ENCODE results near the gene WDPCP. TPM values are rescaled to one million over a fixed set of nuclear protein-coding genes. Genes with fewer than 3 reads are reported as not detected.

WDPCP gene
- total RNA-seq, 2 experiments from 2014 or later, result 4.9 to 6.3 TPM

DNA sequence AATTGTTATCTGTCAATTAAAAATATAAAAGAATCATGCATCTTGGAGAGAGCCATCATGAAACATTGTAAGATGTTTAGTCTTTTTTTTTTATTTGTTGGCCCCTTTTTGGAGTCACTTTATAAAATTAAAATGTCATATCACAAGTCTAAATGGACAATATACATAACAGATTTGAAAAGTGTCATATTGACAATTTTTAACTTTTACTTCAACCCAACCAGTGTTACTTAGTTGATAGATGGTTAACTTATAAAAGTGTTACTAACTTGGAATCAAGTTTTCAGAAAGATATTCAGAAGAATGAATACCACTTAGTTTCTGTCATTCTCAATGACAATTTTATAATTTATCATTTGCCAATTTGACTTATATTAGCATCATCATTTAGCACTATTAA is 319.3 kb downstream of the WDPCP start:
- DNase-seq, result no peak
- no peak overlapping the region for H3K27ac Mint-ChIP-seq
- H3K4me3 Mint-ChIP-seq, result no peak overlapping the region
- ChIA-PET POLR2A (no interaction called here), CTCF (no interaction called here)
- no peaks in the 10 kb centered on the region for H3K36me3 Mint-ChIP-seq (ENCODE audit: low read depth)
- no peaks in the 10 kb centered on the region for H3K27me3 Mint-ChIP-seq
- H3K9me3 Mint-ChIP-seq, result peaks cover 21% of the 10 kb centered on the region
- H3K4me1 Mint-ChIP-seq, result no peaks in the 10 kb centered on the region

DNA sequence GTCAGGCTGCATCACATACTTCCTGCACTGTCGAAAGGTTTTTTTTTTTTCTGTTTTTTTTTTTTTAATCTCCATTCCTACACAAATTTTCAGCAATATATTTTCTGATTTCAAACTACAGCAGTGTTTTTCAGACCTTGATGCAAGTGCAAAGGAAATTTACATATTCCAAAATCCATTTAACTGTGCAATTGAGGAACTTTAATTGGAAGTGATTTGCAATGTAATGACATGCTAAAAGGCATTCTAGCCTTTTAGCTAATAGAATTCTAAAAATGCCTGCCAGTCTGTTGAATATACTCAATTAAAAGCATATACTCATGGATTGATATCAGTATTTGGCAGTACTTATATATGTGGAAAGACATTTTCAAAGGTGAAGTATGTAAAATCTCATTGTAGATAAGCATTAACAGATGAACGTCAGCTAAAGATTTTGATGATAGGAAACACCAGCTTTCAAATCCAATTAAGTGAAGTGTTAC is 327.1 kb downstream of the WDPCP start:
- ChIA-PET POLR2A (no interaction called here), CTCF (no interaction called here)
- Mint-ChIP-seq H3K4me3 (no peak overlapping the region), H3K9me3 (no peaks in the 10 kb centered on the region), H3K36me3 (ENCODE audit: low read depth) (no peaks in the 10 kb centered on the region), H3K27me3 (no peaks in the 10 kb centered on the region), H3K27ac (no peak overlapping the region), H3K4me1 (peaks cover 3% of the 10 kb centered on the region)
- no peak for DNase-seq

GRCh38 chr2:63257473-63257872 is 330.8 kb downstream of the WDPCP start:
- POLR2A ChIA-PET, result no interaction called here
- CTCF ChIA-PET, result no interaction called here
- H3K4me3 Mint-ChIP-seq, result no peak overlapping the region
- H3K36me3 Mint-ChIP-seq (ENCODE audit: low read depth), result no peaks in the 10 kb centered on the region
- no peaks in the 10 kb centered on the region for H3K27me3 Mint-ChIP-seq
- peaks cover 5% of the 10 kb centered on the region for H3K9me3 Mint-ChIP-seq
- DNase-seq, result no peak
- H3K27ac Mint-ChIP-seq, result no peak overlapping the region
- peaks cover 3% of the 10 kb centered on the region for H3K4me1 Mint-ChIP-seq

GRCh38 chr2:63249161-63249560 is 339.1 kb downstream of the WDPCP start:
- Mint-ChIP-seq H3K36me3 (ENCODE audit: low read depth) (no peaks in the 10 kb centered on the region), H3K9me3 (peaks cover 6% of the 10 kb centered on the region), H3K4me1 (peaks cover 4% of the 10 kb centered on the region), H3K27me3 (no peaks in the 10 kb centered on the region), H3K27ac (no peak overlapping the region), H3K4me3 (no peak overlapping the region)
- ChIA-PET POLR2A (no interaction called here), CTCF (no interaction called here)
- no peak for DNase-seq

DNA sequence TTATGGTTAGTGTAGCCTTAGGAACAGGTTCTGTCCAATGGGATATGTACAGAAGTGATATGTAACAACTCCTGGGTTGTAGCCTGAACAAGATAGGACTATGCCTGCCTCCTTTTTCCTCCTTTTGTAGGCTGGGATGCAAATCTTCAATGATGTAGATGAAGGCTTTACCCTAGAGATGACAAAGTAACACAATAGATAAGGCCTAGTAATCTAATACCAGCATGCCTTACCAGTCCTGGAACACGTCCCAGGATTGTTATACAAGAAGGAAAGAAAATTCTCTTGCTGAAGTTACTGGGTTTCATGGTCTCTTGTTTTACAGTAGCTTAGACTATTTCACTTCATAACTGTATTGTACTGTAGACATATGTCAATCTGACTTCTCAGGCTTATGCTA is 345.5 kb downstream of the WDPCP start:
- POLR2A ChIA-PET, result no interaction called here
- Mint-ChIP-seq H3K27ac (no peak overlapping the region), H3K4me3 (no peak overlapping the region), H3K9me3 (peaks cover 2% of the 10 kb centered on the region), H3K36me3 (ENCODE audit: low read depth) (no peaks in the 10 kb centered on the region), H3K27me3 (no peaks in the 10 kb centered on the region), H3K4me1 (no peaks in the 10 kb centered on the region)
- no peak for DNase-seq
- CTCF ChIA-PET, result no interaction called here

GRCh38 chr2:63225964-63226686 is 362.2 kb downstream of the WDPCP start:
- Mint-ChIP-seq H3K36me3 (ENCODE audit: low read depth) (no peaks in the 10 kb centered on the region), H3K27me3 (no peaks in the 10 kb centered on the region), H3K27ac (no peak overlapping the region), H3K4me3 (no peak overlapping the region), H3K9me3 (peaks cover 5% of the 10 kb centered on the region), H3K4me1 (no peaks in the 10 kb centered on the region)
- no peak for DNase-seq
- ChIA-PET CTCF (interaction anchor here (0.8 to 1.1 kb wide), 2 partner anchors 22 to 171 kb away, joined by 3 read pairs; no protein-coding TSS in a partner anchor), POLR2A (no interaction called here)

GRCh38 chr2:63218800-63219526 is 369.3 kb downstream of the WDPCP start:
- CTCF ChIA-PET, result no interaction called here
- H3K27ac Mint-ChIP-seq, result no peak overlapping the region
- H3K36me3 Mint-ChIP-seq (ENCODE audit: low read depth), result no peaks in the 10 kb centered on the region
- POLR2A ChIA-PET, result no interaction called here
- DNase-seq, result no peak
- no peaks in the 10 kb centered on the region for H3K4me1 Mint-ChIP-seq
- H3K27me3 Mint-ChIP-seq, result no peaks in the 10 kb centered on the region
- peaks cover 13% of the 10 kb centered on the region for H3K9me3 Mint-ChIP-seq
- H3K4me3 Mint-ChIP-seq, result no peak overlapping the region

DNA sequence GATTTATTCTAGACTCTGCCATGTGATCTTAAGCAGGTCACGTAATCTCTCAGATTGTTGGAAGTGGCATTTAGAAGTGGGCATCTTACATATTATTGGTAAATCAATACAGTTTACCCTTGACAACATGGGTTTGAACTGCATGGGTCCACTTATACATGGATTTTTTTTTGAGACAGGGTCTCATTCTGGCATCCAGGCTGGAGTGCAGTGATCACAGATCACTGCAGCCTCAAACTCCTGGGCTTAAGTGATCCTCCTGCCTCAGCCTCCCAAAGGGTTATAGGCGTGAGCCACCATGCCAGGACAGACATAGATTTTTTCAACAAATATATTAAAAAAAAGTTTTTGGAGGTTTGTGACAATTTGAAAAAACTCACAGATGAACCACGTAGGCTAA is 393.0 kb downstream of the WDPCP start:
- no peak for DNase-seq
- Mint-ChIP-seq H3K36me3 (ENCODE audit: low read depth) (no peaks in the 10 kb centered on the region), H3K27ac (no peak overlapping the region), H3K9me3 (peaks cover 6% of the 10 kb centered on the region), H3K27me3 (no peaks in the 10 kb centered on the region), H3K4me3 (no peak overlapping the region), H3K4me1 (no peaks in the 10 kb centered on the region)
- ChIA-PET POLR2A (no interaction called here), CTCF (no interaction called here)

GRCh38 chr2:63194175-63194574 is 394.1 kb downstream of the WDPCP start:
- CTCF ChIA-PET, result no interaction called here

DNA sequence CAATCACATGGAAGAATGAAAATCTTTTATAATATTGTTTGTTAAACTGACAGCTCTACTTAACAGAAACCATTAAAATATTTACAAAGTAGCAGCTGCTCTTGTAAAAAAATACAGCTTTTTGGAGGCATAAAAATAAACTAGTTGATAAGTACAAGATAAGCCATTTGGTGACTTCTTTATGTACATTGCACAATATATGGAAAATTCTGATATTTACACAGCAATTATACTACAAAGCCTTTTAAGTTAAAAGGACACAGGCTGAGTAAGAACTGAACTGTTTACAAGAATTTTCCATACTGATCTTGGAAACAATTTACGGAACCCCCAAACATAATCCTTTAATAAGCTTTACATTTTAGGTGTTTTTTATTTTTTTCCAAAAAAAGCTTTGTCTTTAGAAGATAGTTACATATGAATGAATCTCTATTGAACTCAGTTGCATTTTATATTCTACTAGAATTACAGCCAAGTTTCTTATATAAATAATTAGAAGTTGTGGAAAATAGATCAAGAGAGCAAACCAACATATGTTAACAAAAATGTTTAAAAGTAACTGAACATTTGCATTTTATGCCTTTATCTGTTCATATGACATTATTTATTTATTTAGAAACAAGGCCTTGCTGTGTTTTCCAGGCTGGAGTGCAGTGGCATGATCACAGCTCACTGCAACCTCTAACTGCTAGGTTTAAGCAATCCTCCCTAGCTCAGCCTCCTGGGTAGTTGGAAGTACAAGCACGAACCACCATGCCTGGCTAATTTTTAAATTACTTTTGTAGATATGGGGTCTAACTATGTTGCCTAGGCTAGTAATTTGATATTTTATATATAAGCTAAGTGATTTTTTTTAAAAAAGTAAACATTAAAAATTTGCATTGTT is 395.1 kb downstream of the WDPCP start:
- H3K9me3 Mint-ChIP-seq, result peaks cover 5% of the 10 kb centered on the region
- H3K36me3 Mint-ChIP-seq (ENCODE audit: low read depth), result no peaks in the 10 kb centered on the region
- POLR2A ChIA-PET, result no interaction called here
- H3K4me1 Mint-ChIP-seq, result no peaks in the 10 kb centered on the region
- H3K27me3 Mint-ChIP-seq, result no peaks in the 10 kb centered on the region
- H3K27ac Mint-ChIP-seq, result no peak overlapping the region
- CTCF ChIA-PET, result no interaction called here
- H3K4me3 Mint-ChIP-seq, result no peak overlapping the region
- DNase-seq, result no peak

More at GRCh38 chr2:63194175-63194574, 394.1 kb downstream of the WDPCP start:
- DNase-seq, result no peak
- H3K4me1 Mint-ChIP-seq, result no peaks in the 10 kb centered on the region
- H3K36me3 Mint-ChIP-seq (ENCODE audit: low read depth), result no peaks in the 10 kb centered on the region
- no peak overlapping the region for H3K27ac Mint-ChIP-seq
- no peaks in the 10 kb centered on the region for H3K27me3 Mint-ChIP-seq
- peaks cover 9% of the 10 kb centered on the region for H3K9me3 Mint-ChIP-seq
- POLR2A ChIA-PET, result no interaction called here
- H3K4me3 Mint-ChIP-seq, result no peak overlapping the region

DNA sequence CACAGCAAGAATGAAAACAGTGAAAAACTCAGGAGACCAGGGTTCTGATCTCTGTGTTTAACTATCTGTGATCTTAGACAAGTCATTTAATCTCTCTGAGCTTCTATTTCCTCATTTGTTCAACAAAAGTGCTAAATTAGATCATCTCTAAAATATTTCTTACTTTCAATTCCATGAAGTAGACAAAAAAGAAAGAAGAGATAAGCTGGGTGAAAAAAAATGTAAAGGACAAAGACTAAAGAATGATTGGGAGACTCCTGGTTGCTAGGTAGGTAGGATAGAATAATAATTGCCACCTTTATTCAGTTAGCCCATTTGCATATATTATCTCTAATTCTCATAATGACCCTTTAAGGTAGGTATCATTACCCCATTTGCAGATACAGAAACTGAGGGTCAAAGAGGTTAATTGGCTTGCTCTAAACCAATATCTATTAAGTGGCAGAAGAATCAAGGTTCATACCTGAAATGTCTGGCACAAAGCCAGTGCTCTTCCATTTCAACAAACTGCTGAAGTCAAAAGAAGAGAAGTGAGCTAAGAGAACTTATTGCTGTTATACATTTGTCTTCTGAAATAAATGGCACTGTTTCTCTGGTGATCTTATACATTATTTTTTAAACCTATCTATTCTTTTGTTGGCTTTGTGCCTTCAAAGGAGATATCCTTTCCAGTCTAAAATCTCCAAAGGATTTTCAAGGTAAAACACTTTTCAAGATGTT is 395.9 kb downstream of the WDPCP start:
- DNase-seq, result no peak
- H3K4me3 Mint-ChIP-seq, result no peak overlapping the region
- H3K27ac Mint-ChIP-seq, result no peak overlapping the region
- peaks cover 8% of the 10 kb centered on the region for H3K9me3 Mint-ChIP-seq
- H3K36me3 Mint-ChIP-seq (ENCODE audit: low read depth), result no peaks in the 10 kb centered on the region
- CTCF ChIA-PET, result no interaction called here
- H3K4me1 Mint-ChIP-seq, result no peaks in the 10 kb centered on the region
- POLR2A ChIA-PET, result no interaction called here
- H3K27me3 Mint-ChIP-seq, result no peaks in the 10 kb centered on the region

DNA sequence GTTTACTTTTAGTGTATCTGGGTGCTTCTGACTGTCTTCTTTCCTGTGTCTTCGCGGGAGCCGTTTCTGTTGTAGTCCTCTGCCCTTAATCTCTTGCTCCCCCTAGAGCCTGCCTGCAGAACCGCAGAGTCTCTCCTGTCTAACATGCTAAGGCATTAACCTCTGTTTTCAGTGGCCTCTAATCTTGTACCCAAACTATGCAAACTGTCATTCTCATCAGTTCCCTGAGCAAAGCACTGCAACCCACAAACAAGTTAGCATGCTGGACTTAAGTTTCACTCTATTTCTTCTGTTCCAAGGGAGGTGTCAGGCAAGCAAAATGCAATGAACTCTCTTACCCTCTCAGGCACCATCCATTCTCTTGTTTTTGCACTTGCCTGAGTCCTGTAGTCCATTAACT is 399.3 kb downstream of the WDPCP start:
- Mint-ChIP-seq H3K27me3 (no peaks in the 10 kb centered on the region), H3K9me3 (peaks cover 8% of the 10 kb centered on the region), H3K27ac (no peak overlapping the region), H3K4me1 (no peaks in the 10 kb centered on the region), H3K4me3 (no peak overlapping the region), H3K36me3 (ENCODE audit: low read depth) (no peaks in the 10 kb centered on the region)
- CTCF ChIA-PET, result interaction anchor here (1.7 kb wide), 1 partner anchor 732 kb away, joined by 5 read pairs; no protein-coding TSS in a partner anchor
- POLR2A ChIA-PET, result no interaction called here
- DNase-seq, result no peak

GRCh38 chr2:63186331-63186730 is 401.9 kb downstream of the WDPCP start:
- ChIA-PET POLR2A (no interaction called here), CTCF (no interaction called here)
- no peak for DNase-seq
- Mint-ChIP-seq H3K9me3 (peaks cover 8% of the 10 kb centered on the region), H3K27ac (no peak overlapping the region), H3K4me1 (no peaks in the 10 kb centered on the region), H3K4me3 (no peak overlapping the region), H3K27me3 (no peaks in the 10 kb centered on the region), H3K36me3 (ENCODE audit: low read depth) (no peaks in the 10 kb centered on the region)

Measured in activated CD4-positive, alpha-beta memory T cell treated with anti-CD3 and anti-CD28 coated beads, Interleukin-2, amount 10 ng/mL, durations not matched to agents 7 days and 5 days (primary cell).